ENCODE data around the gene VSX1.

VSX1 gene

DNA sequence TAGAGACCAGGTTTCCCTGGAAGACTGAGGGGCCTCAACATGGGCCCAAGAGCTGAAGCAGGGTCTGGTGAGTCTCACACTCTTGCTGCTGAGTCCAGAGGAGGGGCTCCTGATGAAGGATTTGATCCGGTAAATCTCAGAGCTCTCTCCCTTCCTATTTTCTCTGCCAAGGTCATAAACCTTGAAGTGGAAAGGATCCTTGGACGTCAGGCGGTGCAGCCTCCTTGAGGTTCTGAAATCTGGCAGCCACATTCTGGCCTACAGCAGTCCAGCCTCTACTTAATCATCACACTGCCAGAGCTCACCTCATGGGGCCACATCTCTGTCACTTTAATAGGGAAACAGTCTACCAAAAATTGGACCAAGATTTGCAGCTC, 48.0 kb downstream of the VSX1 start:
- DNase-seq (ENCODE audit: low read depth) = no peak
- no peak for TF ChIP-seq CTCF (IDR thresholded peaks at IDR 0.05; ENCODE audit: control insufficient read depth, extremely low read depth, insufficient read depth)

DNA sequence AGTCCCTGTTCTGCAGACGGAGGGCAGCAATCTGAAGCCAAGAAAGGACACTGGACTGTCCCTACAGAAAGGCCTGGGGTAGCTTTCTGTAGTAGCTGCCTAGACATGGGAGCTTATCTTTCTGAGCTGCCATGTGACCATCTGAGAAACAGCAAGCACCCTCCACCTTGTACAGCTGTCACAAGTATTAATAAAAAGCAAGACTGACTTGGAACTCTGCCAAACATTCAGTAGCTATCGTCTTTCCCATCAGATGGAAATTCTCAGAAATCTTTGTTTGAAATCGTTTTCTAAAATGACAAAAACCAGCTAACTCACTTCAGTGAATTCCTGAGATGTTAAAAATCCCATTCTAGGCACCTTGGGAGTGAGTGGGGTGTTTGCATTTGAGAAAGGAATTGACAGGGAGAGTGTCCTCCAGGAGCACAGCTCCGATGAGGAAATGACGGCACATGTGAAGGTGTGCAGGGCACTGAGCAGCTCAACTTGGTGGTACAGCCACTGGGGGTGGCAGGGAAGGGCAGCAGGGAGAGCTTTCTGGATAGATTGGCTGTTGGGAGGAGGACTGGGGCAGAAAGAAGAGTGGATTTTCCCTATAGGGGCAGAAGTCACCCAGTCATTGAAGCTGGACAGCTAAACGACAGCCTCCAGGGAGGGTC, 48.5 kb downstream of the VSX1 start:
- no peak overlapping the region for H3K4me3 ChIP-seq (ENCODE audit: low read depth, low read length)
- no peak for DNase-seq (ENCODE audit: low read depth)
- no peak for TF ChIP-seq CTCF (IDR thresholded peaks at IDR 0.05; ENCODE audit: control insufficient read depth, extremely low read depth, insufficient read depth)

More for the DNA sequence above, 48.0 kb downstream of the VSX1 start:
- no peak overlapping the region for H3K4me3 ChIP-seq (ENCODE audit: low read depth, low read length)

- DNase-seq (ENCODE audit: low read depth) = no peak
- TF ChIP-seq CTCF (IDR thresholded peaks at IDR 0.05; ENCODE audit: control insufficient read depth, extremely low read depth, insufficient read depth) = no peak
Measured at GRCh38 chr20:25032478-25033264, 49.3 kb downstream of the VSX1 start.

GRCh38 chr20:25032065-25032477, 49.9 kb downstream of the VSX1 start:
- no peak for DNase-seq (ENCODE audit: low read depth)
- H3K4me3 ChIP-seq (ENCODE audit: low read depth, low read length) = no peak overlapping the region
- TF ChIP-seq CTCF (IDR thresholded peaks at IDR 0.05; ENCODE audit: control insufficient read depth, extremely low read depth, insufficient read depth) = no peak

More at GRCh38 chr20:25032478-25033264, 49.3 kb downstream of the VSX1 start:
- no peak overlapping the region for H3K4me3 ChIP-seq (ENCODE audit: low read depth, low read length)

- DNase-seq (ENCODE audit: low read depth) = no peak
- TF ChIP-seq CTCF (IDR thresholded peaks at IDR 0.05; ENCODE audit: control insufficient read depth, extremely low read depth, insufficient read depth) = no peak
- no peak overlapping the region for H3K4me3 ChIP-seq (ENCODE audit: low read depth, low read length)
Measured at GRCh38 chr20:25031241-25031640, 50.7 kb downstream of the VSX1 start.

GRCh38 chr20:25030649-25031207, 51.2 kb downstream of the VSX1 start:
- no peak for DNase-seq (ENCODE audit: low read depth)
- TF ChIP-seq CTCF (IDR thresholded peaks at IDR 0.05; ENCODE audit: control insufficient read depth, extremely low read depth, insufficient read depth) = no peak
- no peak overlapping the region for H3K4me3 ChIP-seq (ENCODE audit: low read depth, low read length)

Data from LNCaP clone FGC (cell line).